SJSA1 (cell line): Measurements from ENCODE around the gene PPFIA2. TPM values are rescaled to one million over a fixed set of nuclear protein-coding genes. Genes with fewer than 3 reads are reported as not detected.

ENCODE experiments used
- DNase-seq, 2 experiments: peaks; one replicate each; pipeline ENCODE4 v3.0.0-alpha.2; 2015 to 2020; ENCODE audit warnings: low spot score in 2 of 2, low read depth in 1 of 2
- H3K27ac ChIP-seq: fragments of 250-450 bp; sonication (Bioruptor Pico); 2 replicates; pipeline ENCODE4 v1.5.1; 2020; ENCODE audit warnings: mild to moderate bottlenecking, moderate library complexity
- H3K27me3 ChIP-seq: fragments of 250-450 bp; sonication (Bioruptor Pico); replicated peaks from 2 replicates; pipeline ENCODE4 v1.5.1; 2020; ENCODE audit warnings: mild to moderate bottlenecking, moderate library complexity
- H3K36me3 ChIP-seq: fragments of 250-450 bp; sonication (Bioruptor Pico); 2 replicates; pipeline ENCODE4 v1.5.1; 2020; ENCODE audit warnings: mild to moderate bottlenecking
- H3K4me1 ChIP-seq: fragments of 250-450 bp; sonication (Bioruptor Pico); replicated peaks from 2 replicates; pipeline ENCODE4 v1.6.1; 2021; ENCODE audit warnings: mild to moderate bottlenecking
- H3K4me3 ChIP-seq: fragments of 250-450 bp; sonication (Bioruptor Pico); 2 replicates; pipeline ENCODE4 v1.5.1; 2020; ENCODE audit warnings: mild to moderate bottlenecking
- H3K9me3 ChIP-seq: fragments of 250-450 bp; sonication (Bioruptor Pico); replicated peaks from 2 replicates; pipeline ENCODE4 v1.5.1; 2020; ENCODE audit warnings: mild to moderate bottlenecking
- total RNA-seq: library from RNA; depleted of rRNA; stranded (reverse); fragments of >200 nt; shearing (Covaris generic); gene quantifications from 2 replicates; pipeline ENCODE4 v1.2.3, GENCODE V29; 2014

PPFIA2 gene
- total RNA-seq, 1 experiment from 2014 or later = 0.47 TPM

- DNase-seq = no peak
- Histone ChIP-seq H3K9me3 (no peaks in the 10 kb centered on the region), H3K4me3 (no peak overlapping the region), H3K27me3 (no peaks in the 10 kb centered on the region), H3K4me1 (no peaks in the 10 kb centered on the region), H3K36me3 (no peaks in the 10 kb centered on the region), H3K27ac (no peak overlapping the region)
These were observed 342.6 kb downstream of the PPFIA2 start for GRCh38 chr12:81416571-81416970.

GRCh38 chr12:81414441-81414840, 344.7 kb downstream of the PPFIA2 start:
- no peak overlapping the region for H3K27ac ChIP-seq
- no peaks in the 10 kb centered on the region for H3K4me1 ChIP-seq
- H3K27me3 ChIP-seq = no peaks in the 10 kb centered on the region
- H3K9me3 ChIP-seq = no peaks in the 10 kb centered on the region
- no peaks in the 10 kb centered on the region for H3K36me3 ChIP-seq
- H3K4me3 ChIP-seq = no peak overlapping the region
- DNase-seq = no peak

- no peaks in the 10 kb centered on the region for H3K27me3 ChIP-seq
- H3K4me1 ChIP-seq = no peaks in the 10 kb centered on the region
- H3K4me3 ChIP-seq = no peak overlapping the region
- no peak for DNase-seq
- H3K36me3 ChIP-seq = no peaks in the 10 kb centered on the region
- no peak overlapping the region for H3K27ac ChIP-seq
- no peaks in the 10 kb centered on the region for H3K9me3 ChIP-seq
These were observed 346.2 kb downstream of the PPFIA2 start for GRCh38 chr12:81412940-81413339.

GRCh38 chr12:81403348-81403747, 355.8 kb downstream of the PPFIA2 start:
- H3K27ac ChIP-seq = no peak overlapping the region
- H3K27me3 ChIP-seq = no peaks in the 10 kb centered on the region
- no peaks in the 10 kb centered on the region for H3K36me3 ChIP-seq
- H3K9me3 ChIP-seq = no peaks in the 10 kb centered on the region
- no peaks in the 10 kb centered on the region for H3K4me1 ChIP-seq
- DNase-seq = no peak
- H3K4me3 ChIP-seq = no peak overlapping the region

- no peak for DNase-seq
- H3K36me3 ChIP-seq = no peaks in the 10 kb centered on the region
- no peaks in the 10 kb centered on the region for H3K9me3 ChIP-seq
- H3K27ac ChIP-seq = no peak overlapping the region
- H3K27me3 ChIP-seq = no peaks in the 10 kb centered on the region
- H3K4me1 ChIP-seq = no peaks in the 10 kb centered on the region
- H3K4me3 ChIP-seq = no peak overlapping the region
These were observed 357.9 kb downstream of the PPFIA2 start for GRCh38 chr12:81401241-81401640.

GRCh38 chr12:81400024-81400423, 359.1 kb downstream of the PPFIA2 start:
- H3K9me3 ChIP-seq = no peaks in the 10 kb centered on the region
- H3K4me3 ChIP-seq = no peak overlapping the region
- no peak for DNase-seq
- no peaks in the 10 kb centered on the region for H3K4me1 ChIP-seq
- no peaks in the 10 kb centered on the region for H3K36me3 ChIP-seq
- no peaks in the 10 kb centered on the region for H3K27me3 ChIP-seq
- no peak overlapping the region for H3K27ac ChIP-seq

- H3K27ac ChIP-seq = no peak overlapping the region
- no peak for DNase-seq
- no peaks in the 10 kb centered on the region for H3K27me3 ChIP-seq
- no peaks in the 10 kb centered on the region for H3K36me3 ChIP-seq
- H3K4me3 ChIP-seq = no peak overlapping the region
- no peaks in the 10 kb centered on the region for H3K9me3 ChIP-seq
- H3K4me1 ChIP-seq = no peaks in the 10 kb centered on the region
These were observed 363.7 kb downstream of the PPFIA2 start for GRCh38 chr12:81395431-81395830.

GRCh38 chr12:81389550-81390099, 369.5 kb downstream of the PPFIA2 start:
- Histone ChIP-seq H3K4me1 (no peaks in the 10 kb centered on the region), H3K27me3 (no peaks in the 10 kb centered on the region)
- DNase-seq = no peak

GRCh38 chr12:81386101-81386500, 373.0 kb downstream of the PPFIA2 start:
- no peak for DNase-seq
- no peak overlapping the region for H3K4me3 ChIP-seq
- no peak overlapping the region for H3K27ac ChIP-seq
- no peaks in the 10 kb centered on the region for H3K9me3 ChIP-seq
- H3K4me1 ChIP-seq = no peaks in the 10 kb centered on the region
- H3K27me3 ChIP-seq = no peaks in the 10 kb centered on the region
- H3K36me3 ChIP-seq = no peaks in the 10 kb centered on the region

More at GRCh38 chr12:81389550-81390099, 369.5 kb downstream of the PPFIA2 start:
- no peaks in the 10 kb centered on the region for H3K9me3 ChIP-seq
- H3K36me3 ChIP-seq = no peaks in the 10 kb centered on the region
- H3K4me3 ChIP-seq = no peak overlapping the region
- H3K27ac ChIP-seq = no peak overlapping the region

- Histone ChIP-seq H3K4me1 (no peaks in the 10 kb centered on the region), H3K9me3 (no peaks in the 10 kb centered on the region), H3K36me3 (no peaks in the 10 kb centered on the region), H3K4me3 (no peak overlapping the region), H3K27ac (no peak overlapping the region), H3K27me3 (no peaks in the 10 kb centered on the region)
- no peak for DNase-seq
These were observed 377.2 kb downstream of the PPFIA2 start for GRCh38 chr12:81381951-81382350.

- Histone ChIP-seq H3K9me3 (no peaks in the 10 kb centered on the region), H3K36me3 (no peaks in the 10 kb centered on the region), H3K4me3 (no peak overlapping the region), H3K27me3 (no peaks in the 10 kb centered on the region), H3K27ac (no peak overlapping the region), H3K4me1 (no peaks in the 10 kb centered on the region)
- DNase-seq = no peak
These were observed 380.4 kb downstream of the PPFIA2 start for GRCh38 chr12:81378601-81379285.

- no peak overlapping the region for H3K27ac ChIP-seq
- no peaks in the 10 kb centered on the region for H3K9me3 ChIP-seq
These were observed 381.4 kb downstream of the PPFIA2 start for GRCh38 chr12:81377771-81378170.

GRCh38 chr12:81375969-81376368, 383.2 kb downstream of the PPFIA2 start:
- DNase-seq = no peak
- no peak overlapping the region for H3K27ac ChIP-seq
- no peaks in the 10 kb centered on the region for H3K27me3 ChIP-seq
- no peaks in the 10 kb centered on the region for H3K9me3 ChIP-seq
- no peaks in the 10 kb centered on the region for H3K4me1 ChIP-seq
- no peak overlapping the region for H3K4me3 ChIP-seq
- H3K36me3 ChIP-seq = no peaks in the 10 kb centered on the region

More at GRCh38 chr12:81377771-81378170, 381.4 kb downstream of the PPFIA2 start:
- Histone ChIP-seq H3K36me3 (no peaks in the 10 kb centered on the region), H3K4me1 (no peaks in the 10 kb centered on the region), H3K27me3 (no peaks in the 10 kb centered on the region), H3K4me3 (no peak overlapping the region)
- no peak for DNase-seq

- Histone ChIP-seq H3K9me3 (no peaks in the 10 kb centered on the region), H3K36me3 (no peaks in the 10 kb centered on the region), H3K4me3 (no peak overlapping the region), H3K27me3 (no peaks in the 10 kb centered on the region), H3K4me1 (no peaks in the 10 kb centered on the region), H3K27ac (no peak overlapping the region)
- DNase-seq = no peak
These were observed 388.7 kb downstream of the PPFIA2 start for GRCh38 chr12:81370456-81370855.

- no peak overlapping the region for H3K4me3 ChIP-seq
- H3K27me3 ChIP-seq = no peaks in the 10 kb centered on the region
- no peak for DNase-seq
- H3K9me3 ChIP-seq = no peaks in the 10 kb centered on the region
- H3K4me1 ChIP-seq = no peaks in the 10 kb centered on the region
- no peaks in the 10 kb centered on the region for H3K36me3 ChIP-seq
- H3K27ac ChIP-seq = no peak overlapping the region
These were observed 390.0 kb downstream of the PPFIA2 start for GRCh38 chr12:81369175-81369574.
